ENCODE data around the gene PCDHB12. TPM values are rescaled to one million over a fixed set of nuclear protein-coding genes. Genes with fewer than 3 reads are reported as not detected.

PCDHB12 gene
- total and polyA plus RNA-seq, 9 of the 15 experiments (the other 6 are each of a cell fraction or from before 2014, with no cell fraction given) = not detected

GRCh38 chr5:141186897-141187512 lies 21.5 kb upstream of the PCDHB12 start, which contains the start of gene PCDHB9:
Gene PCDHB9, plus strand, starts transcription at chr5:141187161. Its CDS starts 158 bp downstream, at chr5:141187319.
- BruUV-seq (replicated peaks) = no TSS peak
- no peaks in the 10 kb centered on the region for H3K9me1 ChIP-seq (ENCODE audit: control insufficient read depth, insufficient read depth, low read length)
- no peaks in the 10 kb centered on the region for H3K79me2 ChIP-seq (ENCODE audit: control insufficient read depth, insufficient read depth, low read length)
- POLR2A ChIA-PET = no interaction called here
- no peaks in the 10 kb centered on the region for H3K36me3 ChIP-seq (ENCODE audit: control insufficient read depth, insufficient read depth, low read length)
- no peaks in the 10 kb centered on the region; a peak in 1 of 5 replicates for H3K27me3 ChIP-seq (ENCODE audit: control insufficient read depth in 2 of 2, insufficient read depth in 2 of 2, low read length in 2 of 2)
- H3K27ac ChIP-seq (ENCODE audit: extremely low read depth, low read depth, low read length) = no peak within 1 kb of the TSS
- DNase-seq (ENCODE audit: extremely low read depth in 1 of 4, low spot score in 3 of 4) = peak; percentile 13 to 37 (median 17)
- no peaks in the 10 kb centered on the region for H3K9me3 ChIP-seq (replicated peaks; ENCODE audit: control insufficient read depth, insufficient read depth, low read depth, low read length)
- no peaks in the 10 kb centered on the region for H4K20me1 ChIP-seq (replicated peaks; ENCODE audit: control insufficient read depth, insufficient read depth, low read length)
- intact Hi-C loops (cut with micrococcal nuclease) = loop anchor here (1.0 kb wide), 1 partner anchor 12 kb away; no protein-coding TSS in a partner anchor
- in situ Hi-C loops (cut with MboI) = no loop called here
- H2AFZ ChIP-seq (ENCODE audit: low read depth, low read length) = 0 out of 2 replicates have a peak within 1 kb of the TSS, but pooled peaks have one; percentile 40
- H3K4me3 ChIP-seq = no peak within 1 kb of the TSS
- no peak within 1 kb of the TSS for H3K4me2 ChIP-seq (ENCODE audit: insufficient read depth, low read length)
- 7% methylated on average over 9 of the region's 9 CpGs for WGBS (ENCODE audit: insufficient coverage, low coverage, missing lambda C conversion rate)
- H3K4me1 ChIP-seq (replicated peaks in 1 of 2; ENCODE audit: control insufficient read depth in 2 of 2, insufficient read depth in 2 of 2, low read length in 2 of 2) = no peaks in the 10 kb centered on the region
- ATAC-seq = peak; percentile 61; the same call in 2 of the 3 replicates
- CTCF ChIA-PET (ENCODE audit: low intra/inter-chr PET ratio) = no interaction called here
- peak; percentile 67 for FAIRE-seq
- no peak within 1 kb of the TSS for H3K9ac ChIP-seq (ENCODE audit: insufficient read depth in 1 of 2, low read depth in 2 of 2, low read length in 2 of 2)
- TF ChIP-seq, protein P1, sequence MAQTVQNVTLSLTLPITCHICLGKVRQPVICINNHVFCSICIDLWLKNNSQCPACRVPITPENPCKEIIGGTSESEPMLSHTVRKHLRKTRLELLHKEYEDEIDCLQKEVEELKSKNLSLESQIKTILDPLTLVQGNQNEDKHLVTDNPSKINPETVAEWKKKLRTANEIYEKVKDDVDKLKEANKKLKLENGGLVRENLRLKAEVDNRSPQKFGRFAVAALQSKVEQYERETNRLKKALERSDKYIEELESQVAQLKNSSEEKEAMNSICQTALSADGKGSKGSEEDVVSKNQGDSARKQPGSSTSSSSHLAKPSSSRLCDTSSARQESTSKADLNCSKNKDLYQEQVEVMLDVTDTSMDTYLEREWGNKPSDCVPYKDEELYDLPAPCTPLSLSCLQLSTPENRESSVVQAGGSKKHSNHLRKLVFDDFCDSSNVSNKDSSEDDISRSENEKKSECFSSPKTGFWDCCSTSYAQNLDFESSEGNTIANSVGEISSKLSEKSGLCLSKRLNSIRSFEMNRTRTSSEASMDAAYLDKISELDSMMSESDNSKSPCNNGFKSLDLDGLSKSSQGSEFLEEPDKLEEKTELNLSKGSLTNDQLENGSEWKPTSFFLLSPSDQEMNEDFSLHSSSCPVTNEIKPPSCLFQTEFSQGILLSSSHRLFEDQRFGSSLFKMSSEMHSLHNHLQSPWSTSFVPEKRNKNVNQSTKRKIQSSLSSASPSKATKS (CRISPR knock-in tag; IDR thresholded peaks at IDR 0.05) = no peak
- 0 out of 2 replicates have a peak, but pooled peaks have one; percentile 15 for TF ChIP-seq SMARCA4 (IDR thresholded peaks at IDR 0.05)
- TF ChIP-seq ARHGAP35 (IDR thresholded peaks at IDR 0.05; ENCODE audit: partially characterized antibody) = no peak
- TF ChIP-seq THRAP3 (IDR thresholded peaks at IDR 0.05; ENCODE audit: borderline replicate concordance) = no peak
- TF ChIP-seq TEAD4 (IDR thresholded peaks at IDR 0.05; ENCODE audit: low read length) = no peak
- no peak for TF ChIP-seq TEAD4 (CRISPR knock-in tag; IDR thresholded peaks at IDR 0.05; ENCODE audit: borderline replicate concordance)
- no peak for TF ChIP-seq CHD1 (IDR thresholded peaks at IDR 0.05; ENCODE audit: low read length)
- no peak for TF ChIP-seq TAF1 (IDR thresholded peaks at IDR 0.05; ENCODE audit: control insufficient read depth, extremely low read depth, insufficient read depth, low read length, severe bottlenecking)
- TF ChIP-seq USF2 (CRISPR knock-in tag; IDR thresholded peaks at IDR 0.05) = no peak
- no peak for TF ChIP-seq ZNF324 (CRISPR knock-in tag; IDR thresholded peaks at IDR 0.05)
- TF ChIP-seq, protein P2, sequence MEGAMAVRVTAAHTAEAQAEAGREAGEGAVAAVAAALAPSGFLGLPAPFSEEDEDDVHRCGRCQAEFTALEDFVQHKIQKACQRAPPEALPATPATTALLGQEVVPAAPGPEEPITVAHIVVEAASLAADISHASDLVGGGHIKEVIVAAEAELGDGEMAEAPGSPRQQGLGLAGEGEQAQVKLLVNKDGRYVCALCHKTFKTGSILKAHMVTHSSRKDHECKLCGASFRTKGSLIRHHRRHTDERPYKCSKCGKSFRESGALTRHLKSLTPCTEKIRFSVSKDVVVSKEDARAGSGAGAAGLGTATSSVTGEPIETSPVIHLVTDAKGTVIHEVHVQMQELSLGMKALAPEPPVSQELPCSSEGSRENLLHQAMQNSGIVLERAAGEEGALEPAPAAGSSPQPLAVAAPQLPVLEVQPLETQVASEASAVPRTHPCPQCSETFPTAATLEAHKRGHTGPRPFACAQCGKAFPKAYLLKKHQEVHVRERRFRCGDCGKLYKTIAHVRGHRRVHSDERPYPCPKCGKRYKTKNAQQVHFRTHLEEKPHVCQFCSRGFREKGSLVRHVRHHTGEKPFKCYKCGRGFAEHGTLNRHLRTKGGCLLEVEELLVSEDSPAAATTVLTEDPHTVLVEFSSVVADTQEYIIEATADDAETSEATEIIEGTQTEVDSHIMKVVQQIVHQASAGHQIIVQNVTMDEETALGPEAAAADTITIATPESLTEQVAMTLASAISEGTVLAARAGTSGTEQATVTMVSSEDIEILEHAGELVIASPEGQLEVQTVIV (CRISPR knock-in tag; IDR thresholded peaks at IDR 0.05; ENCODE audit: borderline replicate concordance) = no peak
- peak; percentile 59 for TF ChIP-seq CTCFL (IDR thresholded peaks at IDR 0.05; ENCODE audit: borderline replicate concordance, insufficient read depth, low read depth, low read length, poor library complexity, severe bottlenecking)
- no peak for TF ChIP-seq RBM17 (IDR thresholded peaks at IDR 0.05; ENCODE audit: borderline replicate concordance, low read depth, low read length)
- TF ChIP-seq HNRNPUL1 (IDR thresholded peaks at IDR 0.05; ENCODE audit: low read length) = no peak
- TF ChIP-seq MTA1 (IDR thresholded peaks at IDR 0.05; ENCODE audit: borderline replicate concordance) = no peak
